GM12801 (cell line): ENCODE measurements around the gene LTB4R2.

Experiments
- TF ChIP-seq, protein P1 (sequence below): IDR thresholded peaks from one replicate; pipeline ENCODE4 v1.5.1; 2011; ENCODE audit warnings: control low read depth; ENCODE audit not compliant: insufficient read length; ENCODE audit errors: extremely low read depth

The LTB4R2 gene

DNA sequence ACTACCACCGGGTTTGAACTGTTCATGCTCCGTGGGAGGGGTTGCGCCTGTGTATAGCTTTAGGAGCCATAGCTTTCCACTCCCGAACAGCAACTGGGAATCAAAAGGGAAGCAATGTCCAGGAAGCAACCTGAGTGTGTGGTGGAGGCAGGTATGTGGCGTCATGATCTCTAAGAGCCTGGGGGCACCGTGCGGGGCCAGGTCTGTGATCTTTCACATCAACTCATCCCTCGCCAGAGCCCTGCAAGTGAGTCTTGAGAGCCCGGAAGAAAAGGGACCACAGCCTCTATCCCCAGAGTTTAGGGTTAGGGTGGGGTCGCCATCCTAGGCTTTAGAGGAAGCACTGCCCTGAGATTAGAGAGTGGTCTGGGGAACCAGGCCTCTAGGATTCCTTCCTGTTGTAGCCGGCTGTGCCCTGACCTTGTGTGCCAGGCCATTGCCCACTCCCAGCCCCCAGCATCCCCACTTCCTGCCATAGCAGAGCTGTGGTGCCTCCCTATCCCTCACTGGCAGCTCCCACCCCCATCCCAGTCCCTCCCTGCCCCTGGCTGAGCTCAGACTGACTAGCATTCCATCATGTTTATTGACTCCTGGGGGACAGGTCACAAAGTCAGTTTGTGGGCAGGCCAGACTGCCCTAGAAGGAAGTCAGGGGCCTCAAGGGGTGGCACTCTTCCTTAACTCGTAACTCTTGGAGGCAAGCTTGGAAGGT, 25.7 kb downstream of the LTB4R2 start:
- TF ChIP-seq, protein P1, sequence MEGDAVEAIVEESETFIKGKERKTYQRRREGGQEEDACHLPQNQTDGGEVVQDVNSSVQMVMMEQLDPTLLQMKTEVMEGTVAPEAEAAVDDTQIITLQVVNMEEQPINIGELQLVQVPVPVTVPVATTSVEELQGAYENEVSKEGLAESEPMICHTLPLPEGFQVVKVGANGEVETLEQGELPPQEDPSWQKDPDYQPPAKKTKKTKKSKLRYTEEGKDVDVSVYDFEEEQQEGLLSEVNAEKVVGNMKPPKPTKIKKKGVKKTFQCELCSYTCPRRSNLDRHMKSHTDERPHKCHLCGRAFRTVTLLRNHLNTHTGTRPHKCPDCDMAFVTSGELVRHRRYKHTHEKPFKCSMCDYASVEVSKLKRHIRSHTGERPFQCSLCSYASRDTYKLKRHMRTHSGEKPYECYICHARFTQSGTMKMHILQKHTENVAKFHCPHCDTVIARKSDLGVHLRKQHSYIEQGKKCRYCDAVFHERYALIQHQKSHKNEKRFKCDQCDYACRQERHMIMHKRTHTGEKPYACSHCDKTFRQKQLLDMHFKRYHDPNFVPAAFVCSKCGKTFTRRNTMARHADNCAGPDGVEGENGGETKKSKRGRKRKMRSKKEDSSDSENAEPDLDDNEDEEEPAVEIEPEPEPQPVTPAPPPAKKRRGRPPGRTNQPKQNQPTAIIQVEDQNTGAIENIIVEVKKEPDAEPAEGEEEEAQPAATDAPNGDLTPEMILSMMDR = no peak

DNA sequence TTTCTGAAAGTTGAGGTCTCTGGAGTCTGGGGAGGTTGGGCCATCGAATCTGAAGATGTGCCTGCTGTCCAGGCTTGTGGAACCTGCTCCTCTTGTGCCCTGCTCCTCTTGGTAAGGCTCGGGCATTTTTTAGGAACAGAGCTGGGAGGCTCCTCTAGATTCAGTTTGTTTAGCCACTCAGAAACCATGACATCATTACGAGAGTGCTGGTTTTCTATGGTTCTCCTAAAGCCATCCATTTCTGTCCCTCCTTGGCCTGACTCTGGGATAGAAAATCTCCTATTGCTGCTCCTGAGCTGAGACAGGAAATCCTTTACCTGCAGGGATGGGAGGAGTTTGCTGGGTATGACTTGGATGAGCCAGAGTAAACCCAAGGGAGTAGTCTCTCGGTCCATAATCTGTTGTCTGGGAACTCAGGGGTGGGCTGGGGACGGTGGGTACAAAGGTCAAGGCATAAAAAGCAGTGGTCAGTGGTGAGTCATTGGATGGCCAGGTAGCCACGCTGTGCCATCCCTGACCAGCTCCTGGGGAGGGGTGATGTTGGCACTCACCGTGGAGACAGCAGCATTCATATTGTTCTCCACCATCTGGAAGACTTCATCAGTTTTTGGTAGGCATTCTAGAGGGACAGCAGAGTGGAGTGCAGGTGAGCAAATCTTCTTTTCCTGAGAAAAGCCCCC, 27.3 kb downstream of the LTB4R2 start:
- TF ChIP-seq, protein P1 = no peak

DNA sequence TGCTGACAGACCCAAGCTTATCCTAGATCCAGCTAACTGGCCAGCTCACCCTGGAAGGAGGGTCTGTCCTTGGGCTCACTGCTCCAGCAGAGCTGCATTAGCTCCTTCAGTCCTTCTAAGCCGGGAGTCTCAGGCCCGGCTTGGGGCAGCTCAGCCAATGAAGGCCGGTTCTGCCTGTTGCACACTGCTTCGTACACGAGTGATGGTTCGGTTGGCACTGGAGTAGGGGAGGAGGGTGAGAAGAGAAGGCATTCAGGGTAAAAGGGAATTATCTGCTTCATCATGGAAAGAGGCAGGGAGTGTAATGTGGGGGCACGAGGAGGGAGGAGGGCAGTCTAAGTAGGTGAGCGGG, 27.9 kb downstream of the LTB4R2 start:
- TF ChIP-seq, protein P1 = no peak

DNA sequence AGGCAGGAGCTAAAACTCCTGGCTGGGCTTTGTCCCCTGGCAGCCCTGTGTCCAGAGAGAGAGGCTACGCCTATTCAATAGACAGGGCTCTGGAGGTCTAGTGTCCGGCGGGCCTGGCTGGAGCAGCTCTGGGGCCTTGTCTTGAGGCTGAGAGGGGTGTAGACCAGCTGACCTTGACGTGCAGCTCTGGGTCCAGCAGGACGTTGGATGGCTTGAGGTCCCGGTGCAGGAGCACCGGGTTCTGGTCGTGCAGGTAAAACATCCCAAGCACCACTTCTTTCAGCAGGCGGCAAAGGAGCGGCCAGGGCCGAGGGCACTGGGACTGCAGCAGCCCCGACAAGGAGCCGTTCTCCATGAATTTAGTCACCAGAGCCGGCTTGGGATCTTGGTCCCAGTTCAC, 28.9 kb downstream of the LTB4R2 start:
- TF ChIP-seq, protein P1 = no peak

DNA sequence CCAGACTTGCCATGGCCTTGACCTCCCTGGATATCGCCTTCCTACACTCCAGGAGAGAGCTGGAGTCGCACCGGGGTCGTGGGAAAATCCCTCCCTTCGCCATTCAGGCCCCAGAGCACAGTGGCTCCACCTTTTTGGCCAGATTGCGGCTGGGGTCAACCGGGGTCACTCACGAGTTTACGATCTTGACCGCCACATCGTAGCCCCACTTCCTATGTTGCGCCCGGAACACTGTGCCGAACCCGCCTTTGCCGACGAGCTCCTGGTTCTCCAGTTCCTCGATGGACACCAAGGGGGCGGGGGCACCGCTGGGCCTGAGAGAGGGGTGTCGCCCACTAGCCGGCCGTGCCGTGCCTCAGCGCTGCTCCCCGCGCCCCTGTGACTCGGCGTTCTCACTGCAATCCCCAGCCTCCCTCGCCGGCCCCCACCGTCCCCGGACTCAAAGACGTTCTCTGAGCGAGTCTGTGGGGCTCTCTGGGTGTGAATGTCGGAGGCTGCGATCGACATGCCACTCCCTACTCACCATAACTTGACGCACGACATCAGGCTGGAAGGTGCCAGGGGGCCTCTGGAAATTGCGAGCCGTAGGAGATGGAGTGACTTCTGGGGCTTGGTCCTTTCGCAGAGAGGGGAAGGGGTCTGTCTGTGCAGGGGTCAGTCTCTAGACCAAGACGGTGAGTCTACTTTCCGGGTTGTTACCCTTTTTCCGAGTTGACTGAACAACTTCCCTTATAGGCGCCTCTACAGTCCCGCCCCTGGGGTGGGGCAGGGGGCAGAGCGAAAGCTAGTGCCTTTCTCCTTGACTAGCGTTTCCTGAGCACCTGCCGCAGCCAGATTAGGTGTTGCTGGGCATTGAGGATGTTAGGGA, 29.6 kb downstream of the LTB4R2 start, which contains the start of gene RIPK3:
TSS of gene RIPK3 (minus strand) at position 708 of the 868 bp plus-strand sequence. CDS start at position 543, 165 bp downstream.
- TF ChIP-seq, protein P1 = no peak

DNA sequence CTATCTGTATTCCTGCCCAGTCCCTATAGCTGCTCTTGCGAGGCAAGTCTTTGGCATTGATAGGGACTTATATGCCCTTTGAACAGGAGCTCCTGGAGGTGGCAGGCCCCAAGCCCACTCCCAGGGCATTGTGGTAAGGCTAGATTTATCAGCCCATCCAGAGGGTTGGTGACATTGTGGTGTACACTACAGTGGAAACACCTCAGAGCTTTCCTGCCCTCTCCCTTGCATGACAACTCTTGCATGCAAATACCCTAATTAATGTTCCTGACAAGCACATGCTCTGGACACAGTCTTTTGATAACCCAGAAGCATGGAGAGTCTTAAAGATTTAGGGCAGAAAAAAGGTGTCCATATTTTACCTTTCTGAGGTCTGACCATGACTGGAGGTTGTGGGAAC, 30.7 kb downstream of the LTB4R2 start:
- TF ChIP-seq, protein P1 = no peak

DNA sequence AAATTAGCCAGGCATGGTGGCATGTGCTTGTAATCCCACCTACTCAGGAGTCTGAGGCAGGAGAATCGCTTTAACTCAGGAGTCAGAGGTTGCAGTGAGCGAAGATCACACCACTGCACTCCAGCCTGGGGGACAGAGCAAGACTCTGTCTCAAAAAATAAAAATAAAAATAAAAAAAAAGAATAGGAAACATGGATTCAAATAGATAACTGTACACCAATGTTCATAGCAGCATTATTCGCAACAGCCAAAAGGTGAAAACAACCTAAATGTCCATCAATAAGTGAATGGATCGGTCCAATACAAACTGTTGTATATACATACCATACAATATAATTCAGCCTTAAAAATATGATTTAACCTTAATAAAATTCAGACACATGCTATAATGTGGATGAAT, 32.9 kb downstream of the LTB4R2 start:
- TF ChIP-seq, protein P1 = no peak
